NCI-H446 treated with DMSO at 0.1 percent for 48 hours (cell line): ENCODE data around the gene ZNF135.

ENCODE experiments used
- DNase-seq: peaks from one replicate; lab custom pipeline; 2025; lab: John Stamatoyannopoulos, UW

Gene ZNF135

DNA sequence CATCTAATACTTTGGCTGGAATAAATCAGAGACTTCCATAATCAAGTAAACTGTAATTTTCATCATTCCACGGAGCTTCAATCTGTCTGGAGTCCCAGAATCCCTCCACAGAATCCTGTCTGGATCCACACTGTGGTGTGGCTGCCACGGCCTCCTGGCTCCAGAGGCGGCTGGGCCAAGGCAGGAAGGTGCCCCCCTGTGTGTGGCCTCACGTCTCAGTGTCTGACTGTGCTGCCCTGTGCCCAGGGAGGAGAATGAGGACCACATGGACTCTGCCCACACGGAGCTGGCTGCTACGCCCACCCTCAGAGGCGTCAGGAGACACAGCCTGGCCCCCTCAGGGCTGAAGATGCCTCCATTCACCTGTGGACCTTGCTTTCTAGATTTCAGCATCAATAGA lies 12.2 kb upstream of the ZNF135 start:
- DNase-seq: no peak

DNA sequence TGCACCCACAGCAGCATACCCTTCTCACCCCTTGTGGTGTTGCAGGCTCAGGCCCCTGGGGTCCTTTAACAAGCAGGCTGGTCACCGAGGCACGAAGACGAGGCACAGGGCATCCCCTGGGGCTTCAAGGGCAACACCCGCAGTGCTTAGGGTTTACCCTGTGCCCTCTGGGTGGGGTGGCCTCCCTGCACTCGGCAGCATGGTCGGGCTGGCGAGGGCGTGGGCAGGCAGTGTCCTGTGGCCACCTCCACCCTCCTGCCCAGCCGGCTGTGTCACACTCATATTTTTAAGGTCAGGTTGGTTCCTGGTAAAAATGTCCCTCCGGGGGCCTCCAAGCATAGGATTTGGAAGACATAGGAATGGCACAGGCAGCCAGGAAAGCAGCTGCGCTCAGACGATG lies 11.4 kb upstream of the ZNF135 start:
- DNase-seq: no peak

DNA sequence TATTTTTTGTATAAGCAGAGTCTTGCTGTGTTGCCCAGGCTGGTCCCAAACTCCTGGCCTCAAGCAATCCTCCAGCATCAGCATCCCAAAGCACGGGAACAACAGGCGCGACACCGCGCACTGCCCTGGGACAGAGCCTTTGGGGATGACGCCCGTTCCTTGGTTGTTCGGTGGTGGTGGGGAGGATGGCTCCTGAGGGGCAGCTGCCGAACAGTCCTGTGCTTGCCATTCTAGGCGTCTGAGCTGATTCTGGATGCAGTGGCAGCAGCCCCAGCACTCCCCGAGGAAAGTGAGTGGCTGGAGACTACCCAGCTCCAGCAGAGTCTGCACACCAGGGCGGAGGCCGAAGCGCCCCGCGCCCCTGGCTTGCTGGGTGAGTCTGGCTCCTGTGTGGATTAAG lies 6.8 kb upstream of the ZNF135 start:
- DNase-seq: no peak

DNA sequence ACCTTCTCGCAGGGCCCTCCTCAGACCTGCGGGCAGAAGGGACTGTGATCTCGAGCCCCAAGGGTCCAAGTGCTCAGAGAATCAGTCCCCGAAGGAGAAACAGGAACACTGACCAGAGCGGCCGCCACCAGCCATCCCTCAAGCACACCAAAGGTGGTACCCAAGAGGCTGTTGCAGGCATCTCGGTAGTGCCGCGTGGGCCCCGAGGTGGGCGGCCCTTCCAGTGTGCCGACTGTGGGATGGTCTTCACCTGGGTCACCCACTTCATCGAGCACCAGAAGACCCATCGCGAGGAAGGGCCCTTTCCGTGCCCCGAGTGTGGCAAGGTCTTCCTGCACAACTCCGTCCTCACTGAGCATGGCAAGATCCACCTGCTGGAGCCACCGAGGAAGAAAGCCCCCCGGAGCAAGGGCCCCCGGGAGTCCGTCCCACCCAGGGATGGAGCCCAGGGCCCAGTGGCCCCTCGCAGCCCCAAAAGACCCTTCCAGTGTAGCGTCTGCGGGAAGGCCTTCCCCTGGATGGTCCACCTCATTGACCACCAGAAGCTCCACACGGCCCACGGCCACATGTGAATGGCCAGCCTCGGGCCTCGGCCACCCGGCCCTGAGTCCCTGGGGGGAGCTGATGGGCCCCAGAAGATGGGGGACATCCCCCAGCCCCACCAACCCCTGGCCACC lies 5.5 kb upstream of the ZNF135 start:
- DNase-seq: no peak

DNA sequence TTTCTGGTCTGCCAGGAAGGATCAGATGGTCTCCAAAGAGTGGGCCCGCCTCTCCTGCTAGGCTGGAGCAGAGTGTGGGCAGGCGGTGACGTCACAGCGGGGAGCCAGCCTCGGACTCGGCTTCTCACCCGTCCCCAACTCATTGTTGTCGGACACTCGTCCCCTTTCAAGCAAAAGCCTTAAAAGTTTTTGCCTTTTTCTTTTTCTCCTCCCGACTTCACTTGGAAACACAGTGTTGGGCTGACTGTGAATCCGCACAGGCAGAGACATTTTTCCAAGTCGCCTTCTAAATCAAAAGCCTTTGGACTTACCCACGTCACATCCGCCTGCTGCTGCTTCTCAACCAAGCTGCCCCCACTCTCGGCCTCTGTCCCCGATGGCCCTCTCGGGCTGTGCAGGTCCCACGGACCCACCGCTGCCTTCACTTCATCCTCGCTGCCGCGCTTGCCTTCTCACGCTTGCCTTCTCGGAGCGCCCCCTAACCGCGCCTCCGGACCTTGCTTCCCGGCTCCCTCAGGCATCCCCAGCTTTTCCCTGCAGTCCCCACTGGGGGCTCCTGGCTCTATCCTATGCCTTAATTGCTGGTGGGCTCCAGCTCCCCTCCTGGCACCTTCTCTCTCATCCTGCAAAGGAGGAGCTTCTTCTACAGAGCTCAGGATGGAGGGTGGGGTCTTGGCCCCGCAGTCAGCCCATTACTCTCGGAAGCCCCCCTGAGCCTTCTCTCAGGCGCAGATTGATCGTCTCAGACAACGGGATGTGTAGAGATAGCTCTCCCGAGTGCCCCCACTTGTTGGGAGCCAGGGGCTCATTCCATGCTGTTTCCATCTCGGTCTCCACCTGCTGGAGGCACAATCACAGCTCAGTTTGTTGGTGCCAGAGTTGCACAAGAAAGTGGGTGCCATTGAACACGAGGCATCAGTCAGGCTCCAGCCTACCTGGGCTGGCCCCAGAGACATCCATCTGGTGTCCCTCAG lies 3.9 kb upstream of the ZNF135 start:
- DNase-seq: no peak

DNA sequence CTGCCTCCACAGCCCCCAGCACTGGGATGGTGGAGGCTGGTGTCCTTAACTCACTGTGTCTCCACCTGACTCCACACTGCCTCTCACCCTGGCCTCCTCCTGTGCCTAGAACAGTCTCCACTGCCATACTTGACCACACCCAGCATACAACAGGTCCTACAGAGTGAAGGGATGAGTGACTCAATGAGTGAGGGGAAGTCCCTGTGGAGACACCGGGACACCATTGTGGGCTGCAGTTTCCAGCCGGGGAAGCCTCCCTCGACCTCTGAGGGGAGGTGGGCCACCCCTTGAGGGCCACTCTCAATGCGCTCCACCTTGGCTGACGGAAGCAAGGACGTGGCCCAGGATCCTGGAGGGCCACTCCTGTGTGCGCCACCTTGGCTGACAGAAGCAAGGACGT lies 2.8 kb upstream of the ZNF135 start:
- DNase-seq: no peak

DNA sequence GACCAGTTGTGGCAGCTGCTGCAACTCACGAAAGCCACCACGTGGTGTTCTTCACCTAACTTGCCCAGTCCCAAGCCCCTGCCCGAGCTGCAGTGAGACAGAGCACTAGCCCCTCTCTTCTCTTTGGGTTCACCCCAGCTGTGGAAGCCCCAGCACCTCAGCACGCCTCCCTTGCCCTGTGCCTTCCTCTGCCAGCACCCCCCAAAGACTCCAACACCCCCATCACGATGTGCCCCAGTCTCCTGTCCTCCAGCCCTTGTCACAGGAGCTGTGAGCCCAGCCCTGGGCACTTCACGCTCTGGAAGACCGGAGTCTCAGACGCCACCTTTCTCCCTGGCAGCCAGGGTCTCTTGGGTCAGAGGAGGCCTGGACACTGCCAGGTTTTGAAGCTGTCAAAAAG lies 2.2 kb upstream of the ZNF135 start:
- DNase-seq: no peak

DNA sequence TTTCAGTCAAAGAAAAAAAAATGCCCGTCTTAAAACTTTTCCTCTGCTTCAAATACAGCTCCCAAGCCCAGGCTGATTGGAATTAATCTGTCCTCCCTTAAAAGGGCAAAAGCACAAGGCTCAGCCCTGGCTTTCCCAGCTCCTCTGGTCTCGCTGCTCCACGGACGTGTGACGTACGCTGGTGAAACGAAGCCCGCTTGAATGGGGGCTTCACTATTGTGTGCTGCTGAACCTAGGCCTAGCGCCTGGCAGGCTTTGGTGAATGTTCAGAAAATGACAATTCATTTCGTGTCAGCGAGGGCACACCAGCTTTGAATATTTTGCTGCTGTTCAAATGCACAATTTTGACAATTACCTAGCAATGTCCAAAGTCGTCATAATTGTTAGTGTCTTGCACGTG lies 615 bp upstream of the ZNF135 start:
- DNase-seq: no peak

DNA sequence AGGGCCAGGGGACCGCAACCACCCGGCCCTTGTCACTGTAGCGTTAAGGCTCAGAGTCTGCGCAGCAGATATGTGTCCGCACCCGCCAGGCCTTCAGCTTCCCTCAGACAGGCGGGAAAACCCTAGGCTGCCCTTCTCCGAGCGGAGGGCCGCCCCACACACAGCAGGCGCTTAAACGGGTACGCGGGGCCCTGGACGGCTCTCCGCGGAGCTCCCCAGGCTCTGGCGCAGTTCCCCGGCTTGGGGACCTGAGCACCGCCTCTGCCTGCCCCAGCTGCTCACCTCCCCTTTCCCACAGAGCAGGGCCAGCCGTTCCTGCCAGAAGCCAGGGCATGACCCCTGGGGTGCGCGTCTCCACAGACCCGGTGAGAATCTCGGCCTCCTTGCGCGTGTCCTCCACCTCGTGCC lies 593 bp downstream of the ZNF135 start:
- DNase-seq: no peak

DNA sequence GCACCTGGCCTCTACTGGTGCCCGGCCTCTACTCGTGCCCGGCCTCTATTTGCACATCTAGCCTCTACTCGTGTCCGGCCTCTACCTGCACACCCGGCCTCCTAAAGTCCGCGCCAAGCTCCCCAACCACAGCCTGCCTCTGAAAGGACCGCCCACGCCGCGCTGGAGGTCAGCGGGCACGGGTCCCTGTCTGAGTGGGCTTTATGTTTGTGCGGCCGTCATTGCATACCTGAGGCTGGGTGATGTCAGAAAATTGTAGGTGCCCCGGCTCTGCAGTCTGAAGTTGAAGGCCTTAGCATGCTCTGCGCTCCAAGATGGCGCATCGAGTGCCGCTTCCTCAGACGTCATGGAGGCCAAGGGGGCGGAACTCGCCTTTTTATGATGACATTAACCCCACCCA lies 1.1 kb downstream of the ZNF135 start:
- DNase-seq: no peak

DNA sequence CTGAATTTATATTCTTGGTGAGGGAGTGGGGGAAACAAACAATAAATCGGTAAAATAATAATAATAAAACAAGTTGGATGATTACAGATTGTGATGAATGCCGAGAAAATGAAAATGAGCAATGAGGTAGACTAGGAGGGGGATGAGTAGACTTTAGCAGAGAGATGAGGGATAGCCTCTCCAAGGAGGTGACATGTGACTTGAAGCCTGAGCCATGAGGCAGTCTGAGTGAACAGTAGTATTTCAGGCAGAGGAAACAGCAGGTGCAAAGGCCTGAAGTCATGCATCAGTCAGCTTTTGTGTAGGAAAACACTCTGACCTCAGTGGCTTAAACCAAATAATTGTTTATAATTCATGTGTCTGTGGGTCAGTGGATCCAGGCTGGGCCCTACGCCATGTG lies 4.6 kb downstream of the ZNF135 start:
- DNase-seq: no peak

DNA sequence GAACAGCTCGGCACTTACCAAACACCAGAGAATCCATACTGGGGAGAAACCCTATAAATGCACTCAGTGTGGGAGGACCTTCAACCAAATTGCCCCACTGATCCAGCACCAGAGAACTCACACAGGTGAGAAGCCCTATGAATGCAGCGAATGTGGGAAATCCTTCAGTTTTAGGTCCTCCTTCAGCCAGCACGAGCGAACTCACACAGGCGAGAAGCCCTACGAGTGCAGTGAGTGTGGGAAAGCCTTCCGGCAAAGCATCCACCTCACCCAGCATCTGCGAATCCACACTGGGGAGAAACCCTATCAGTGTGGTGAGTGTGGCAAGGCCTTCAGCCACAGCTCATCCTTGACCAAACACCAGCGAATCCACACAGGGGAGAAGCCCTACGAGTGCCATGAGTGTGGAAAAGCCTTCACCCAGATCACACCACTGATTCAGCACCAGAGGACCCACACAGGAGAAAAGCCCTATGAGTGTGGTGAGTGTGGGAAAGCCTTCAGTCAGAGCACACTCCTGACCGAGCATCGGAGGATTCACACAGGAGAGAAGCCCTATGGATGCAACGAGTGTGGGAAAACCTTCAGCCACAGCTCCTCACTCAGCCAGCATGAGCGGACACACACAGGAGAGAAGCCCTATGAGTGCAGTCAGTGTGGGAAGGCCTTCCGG lies 8.3 kb downstream of the ZNF135 start:
- no peak for DNase-seq

DNA sequence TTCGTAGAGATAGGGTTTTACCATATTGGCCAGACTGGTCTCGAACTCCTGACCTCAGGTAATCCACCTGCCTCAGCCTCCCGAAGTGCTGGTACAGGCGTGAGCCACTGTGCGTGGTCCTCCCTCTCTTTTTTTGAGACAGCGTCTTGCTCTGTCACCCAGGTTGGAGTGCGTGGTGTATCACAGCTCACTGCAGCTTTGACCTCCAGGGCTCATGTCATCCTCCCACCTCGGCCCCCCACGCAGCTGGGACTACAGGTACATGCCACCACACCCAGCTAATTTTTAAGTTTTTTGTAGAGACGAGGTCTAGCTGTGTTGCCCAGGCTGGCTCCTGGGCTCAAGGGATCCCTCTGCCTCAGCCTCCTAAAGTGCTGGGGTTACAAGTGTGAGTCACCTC lies 20.7 kb downstream of the ZNF135 start:
- DNase-seq: no peak

DNA sequence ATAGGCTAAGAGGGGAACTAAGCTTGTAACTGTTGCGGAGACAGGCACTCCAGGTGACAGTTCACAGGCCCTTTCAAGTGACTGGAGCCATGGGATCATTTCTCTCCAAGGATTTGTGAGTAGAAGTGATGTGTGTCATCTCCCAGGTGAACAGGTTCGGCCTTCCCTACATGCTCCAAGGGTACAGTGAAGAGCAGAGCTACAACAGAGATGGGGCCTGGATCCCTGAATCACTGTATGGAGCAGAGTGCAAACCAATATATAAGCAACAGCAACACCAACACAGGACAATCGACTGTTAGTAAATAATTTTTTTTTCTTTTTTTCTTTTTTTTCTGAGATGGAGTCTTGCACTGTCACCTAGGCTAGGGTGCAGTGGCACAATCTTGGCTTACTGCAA lies 23.9 kb downstream of the ZNF135 start:
- no peak for DNase-seq

DNA sequence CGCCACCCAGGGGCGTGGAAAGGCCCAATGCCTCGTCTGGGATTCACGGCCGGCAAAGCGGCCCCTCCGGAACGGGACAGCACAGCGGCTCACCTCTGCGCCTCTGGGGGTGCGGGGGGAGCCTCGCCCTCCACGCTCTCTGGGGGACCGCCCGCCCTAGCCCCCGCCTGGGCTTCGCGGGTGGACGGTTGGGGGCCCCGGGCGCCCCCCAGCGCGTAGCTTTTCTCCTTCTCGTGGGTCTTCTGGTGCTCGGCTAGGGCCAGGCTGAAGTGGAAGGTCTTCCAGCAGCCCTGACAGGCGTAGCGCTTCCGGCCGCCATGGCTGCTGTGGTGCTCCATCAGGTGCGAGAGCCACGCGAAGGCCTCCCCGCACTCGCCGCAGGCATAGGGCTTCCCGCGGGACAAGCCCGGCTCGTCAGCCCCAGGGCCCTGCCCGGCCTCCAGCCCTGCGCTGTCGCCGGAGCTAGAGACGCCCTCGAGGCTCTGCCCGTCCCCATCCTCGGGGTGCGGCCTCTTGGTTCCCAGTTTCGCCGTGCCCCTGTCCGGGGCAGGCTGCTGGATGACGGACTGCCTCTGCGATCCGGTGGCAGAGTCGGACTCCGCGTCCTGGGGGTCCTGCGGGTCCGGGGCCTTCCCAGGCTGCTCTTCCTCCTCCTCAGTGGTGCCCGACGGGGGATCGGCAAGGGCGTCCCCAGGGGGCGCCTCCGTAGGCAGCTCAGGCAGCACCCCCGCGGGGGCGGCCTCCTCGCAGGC lies 25.7 kb downstream of the ZNF135 start:
- DNase-seq: no peak

DNA sequence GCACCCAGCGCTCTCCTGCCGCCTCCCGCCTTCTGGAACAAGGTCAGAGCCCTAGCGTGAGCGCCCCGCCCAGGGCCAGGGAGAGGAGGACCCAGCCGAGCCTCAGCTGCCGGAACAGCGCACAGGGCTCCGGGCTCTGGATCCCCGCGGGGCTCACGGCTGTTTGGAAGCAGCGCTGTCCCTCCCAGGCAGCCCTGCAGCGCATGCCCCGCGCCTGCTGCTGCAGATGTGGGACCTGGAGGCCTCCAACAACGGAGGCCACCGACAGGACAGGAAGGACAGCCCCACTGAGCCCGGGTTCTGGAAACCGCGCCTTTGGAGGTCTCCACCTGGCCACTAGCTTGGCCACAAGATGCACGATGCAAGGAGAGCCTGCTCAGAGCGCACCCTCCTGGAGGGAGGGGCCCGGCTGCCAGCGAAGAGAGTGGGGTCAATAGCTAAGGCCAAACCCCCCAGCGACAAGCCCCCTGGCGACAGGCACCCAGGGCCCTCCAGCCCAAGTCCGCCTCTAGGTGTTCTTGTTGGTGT lies 26.3 kb downstream of the ZNF135 start:
- no peak for DNase-seq

DNA sequence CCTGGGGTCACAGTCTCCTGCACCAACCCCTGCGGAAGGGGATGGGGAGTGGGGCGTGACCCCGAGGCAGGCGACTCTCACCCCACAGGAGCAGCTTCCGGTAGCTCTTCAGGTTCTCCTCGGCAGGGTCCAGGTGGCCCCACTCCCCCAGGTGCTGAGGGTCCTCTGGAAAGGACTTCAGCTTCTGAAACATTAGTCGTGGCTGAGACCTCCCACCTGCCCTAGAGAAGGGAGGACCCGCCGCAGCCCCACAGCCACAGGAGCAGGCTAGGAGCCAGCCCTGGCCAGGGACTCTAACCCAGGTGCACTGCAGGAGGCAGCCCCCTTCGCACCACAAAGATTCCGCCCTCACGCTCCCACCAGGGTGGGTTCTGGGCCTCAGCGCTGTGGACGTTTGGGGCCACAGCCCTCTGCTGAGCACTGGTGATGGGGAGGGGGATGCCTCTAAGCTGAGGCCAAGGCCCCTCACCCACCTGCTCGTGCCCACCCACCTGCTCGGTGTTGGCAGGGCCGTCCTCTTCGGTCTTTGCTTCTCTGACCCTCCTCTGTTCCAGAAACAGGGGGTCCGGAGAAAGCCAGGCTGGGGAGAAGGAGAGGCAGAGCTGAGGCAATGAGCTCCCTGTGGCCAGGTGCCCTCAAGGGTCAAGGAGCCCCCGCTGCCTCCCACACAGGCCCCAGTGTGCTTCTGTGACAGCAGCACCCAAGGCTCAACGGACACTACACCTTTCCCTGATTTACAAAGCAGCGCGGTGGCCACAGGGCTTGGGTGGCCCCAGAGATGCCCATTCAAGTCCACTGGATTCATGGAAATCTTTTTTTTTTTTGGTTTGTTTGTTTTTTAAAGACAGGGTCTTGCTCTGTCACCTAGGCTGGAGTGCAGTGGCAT lies 28.0 kb downstream of the ZNF135 start:
- DNase-seq: no peak

DNA sequence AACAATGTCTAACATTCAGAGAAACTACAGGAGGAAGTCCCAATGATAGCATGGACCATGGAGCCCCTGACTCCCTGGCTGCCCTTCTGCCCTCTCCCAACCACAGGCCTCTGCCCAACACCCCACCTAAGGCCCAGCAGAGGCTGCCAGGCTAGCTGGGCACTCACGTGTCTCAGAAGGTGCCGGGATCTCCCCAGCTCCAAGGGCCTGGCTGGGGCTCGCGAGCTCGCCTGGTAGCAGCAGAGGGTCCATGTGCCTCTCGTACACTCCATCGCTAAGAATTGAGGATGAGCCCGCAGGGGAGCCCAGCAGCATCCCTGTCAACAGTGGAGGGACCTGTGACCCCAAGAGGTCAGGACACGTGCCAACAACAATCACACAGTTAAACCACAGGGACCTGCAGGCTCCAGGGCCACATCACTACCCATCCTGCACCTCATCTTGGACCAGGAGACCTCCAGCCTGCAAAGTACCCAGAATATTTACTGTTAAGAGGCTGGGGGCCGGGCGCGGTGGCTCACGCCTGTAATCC lies 29.5 kb downstream of the ZNF135 start:
- DNase-seq: no peak

DNA sequence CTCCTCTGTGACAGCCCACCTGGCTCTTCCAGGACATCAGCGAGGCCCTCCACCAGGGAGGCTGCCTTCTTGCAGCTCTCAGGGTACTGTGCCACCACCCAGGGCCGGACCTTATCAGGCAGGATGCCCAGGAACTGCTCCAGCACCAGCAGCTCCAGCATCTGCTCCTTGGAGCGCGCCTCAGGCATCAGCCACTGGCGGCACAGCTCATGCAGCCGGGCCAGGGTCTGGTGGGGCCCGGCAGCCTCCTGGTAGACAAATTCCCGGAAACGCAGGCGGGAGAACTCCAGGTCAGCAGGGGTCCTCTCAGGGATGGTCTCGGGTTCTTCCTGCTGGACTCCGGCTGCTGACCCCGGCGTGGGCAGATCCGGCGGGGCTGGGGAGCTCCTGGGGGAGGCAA lies 30.8 kb downstream of the ZNF135 start:
- no peak for DNase-seq

DNA sequence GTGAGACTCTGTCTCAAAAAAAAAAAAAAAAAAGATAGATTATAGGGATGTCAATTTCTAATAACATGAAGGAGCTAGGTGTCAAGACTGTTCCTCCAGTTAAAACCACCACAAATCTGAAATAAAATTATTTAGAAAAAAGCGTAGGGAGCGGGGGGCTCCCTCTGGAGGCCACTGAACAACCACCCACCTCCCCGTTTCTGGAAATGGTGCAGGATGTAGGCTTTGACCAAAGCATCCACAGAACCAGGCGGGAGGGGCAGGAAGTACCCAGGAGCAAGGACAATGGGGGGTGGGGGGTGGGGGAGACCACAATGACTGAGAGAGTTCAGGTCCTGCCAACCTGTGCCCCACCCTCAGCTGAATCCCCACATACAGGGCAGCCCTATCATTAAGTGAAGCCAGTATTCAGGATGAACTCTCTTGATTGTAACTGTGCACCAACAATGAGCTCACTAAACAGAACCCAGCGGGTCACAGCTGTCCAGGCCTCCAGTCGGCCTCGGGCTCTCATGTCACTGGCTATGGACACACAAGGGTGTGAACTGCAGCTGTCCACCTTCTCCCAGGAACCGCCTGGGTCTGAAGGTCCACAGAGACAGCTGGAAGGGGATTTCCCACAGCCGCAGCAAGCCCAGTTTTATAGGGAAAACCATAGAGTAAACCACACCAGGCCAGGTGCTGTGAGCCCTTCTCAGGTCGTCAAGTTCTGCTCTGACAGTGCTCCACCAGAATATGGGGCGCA lies 32.3 kb downstream of the ZNF135 start:
- no peak for DNase-seq
